GM12878 (cell line): ENCODE results near the gene PITX1. TPM values are rescaled to one million over a fixed set of nuclear protein-coding genes. Genes with fewer than 3 reads are reported as not detected.

Source experiments
- ATAC-seq: fragments of 200-7000 bp; cut with Tn5 transposase; 3 replicates; pipeline ENCODE4 v1.9.1; 2020; ENCODE audit warnings: mild to moderate bottlenecking, moderate library complexity
- BruUV-seq: library from RNA; stranded (reverse); fragments of 400-500 nt; replicated peaks from 2 replicates; lab custom pipeline; 2021; lab: Mats Ljungman, UMichigan
- CTCF ChIA-PET: fragments of 300-600 bp; sonication (Branson Sonifier 250); formaldehyde crosslinking; extraction: SDS; loops from one replicate; lab custom pipeline; 2021; ENCODE audit warnings: inconsistent platforms; lab: Yijun Ruan, JAX
- POLR2A ChIA-PET: fragments of 350-600 bp; formaldehyde crosslinking; extraction: SDS; loops from one replicate; lab custom pipeline; 2021; ENCODE audit warnings: inconsistent platforms; lab: Charles Lee
- RAD21 ChIA-PET: fragments of 300-600 bp; sonication (Branson Sonifier 250); formaldehyde crosslinking; loops from one replicate; lab custom pipeline; 2023; ENCODE audit warnings: antibody characterized with exemption; ENCODE audit not compliant: unreplicated experiment; lab: Charles Lee
- SMC1A ChIA-PET: fragments of 300-600 bp; sonication (Branson Sonifier 250); formaldehyde crosslinking; loops from one replicate; lab custom pipeline; 2023; ENCODE audit not compliant: unreplicated experiment, uncharacterized antibody; lab: Charles Lee
- DNase-seq: peaks from one replicate; pipeline ENCODE4 v3.0.0-alpha.2; 2011; ENCODE audit warnings: low read depth, low spot score
- FAIRE-seq: peaks from 3 replicates; lab custom pipeline; 2011; peaks lifted over from hg19 to GRCh38; lab: Jason Lieb, UNC
- H2AFZ ChIP-seq: 2 replicates; pipeline ENCODE4 v1.6.0; 2011; ENCODE audit warnings: low read depth, low read length, control low read depth; ENCODE audit not compliant: control insufficient read depth
- H3K27ac ChIP-seq: 2 replicates; pipeline ENCODE4 v1.5.1; 2011; ENCODE audit warnings: control low read depth; ENCODE audit not compliant: control insufficient read depth, insufficient read depth
- H3K27me3 ChIP-seq, 2 experiments: replicated peaks in 1 of 2; 2 replicates each; pipeline versions ENCODE4 v1.6.0 to v1.6.1; 2011; ENCODE audit warnings: low read length in 1 of 2; ENCODE audit not compliant: control insufficient read depth in 2 of 2, insufficient read depth in 2 of 2
- H3K36me3 ChIP-seq, 2 experiments: 2 replicates each; pipeline ENCODE4 v1.5.1; 2011; ENCODE audit warnings: low read length in 1 of 2; ENCODE audit not compliant: control insufficient read depth in 2 of 2, insufficient read depth in 2 of 2
- H3K4me1 ChIP-seq: 2 replicates; pipeline ENCODE4 v1.6.1; 2011; ENCODE audit warnings: mild to moderate bottlenecking, low read length, moderate library complexity, mixed read lengths; ENCODE audit not compliant: control insufficient read depth, insufficient read depth
- H3K4me2 ChIP-seq: 2 replicates; pipeline ENCODE4 v1.6.0; 2011; ENCODE audit warnings: control low read depth; ENCODE audit not compliant: control insufficient read depth, insufficient read depth
- H3K4me3 ChIP-seq: fragments of 200-600 bp; sonication (generic); 2 replicates; pipeline ENCODE4 v1.5.1; 2016
- H3K79me2 ChIP-seq: 2 replicates; pipeline ENCODE4 v1.6.0; 2011; ENCODE audit warnings: low read length; ENCODE audit not compliant: control insufficient read depth, insufficient read depth
- H3K9ac ChIP-seq: 2 replicates; pipeline ENCODE4 v1.8.0; 2011; ENCODE audit warnings: low read length, control low read depth, mixed read lengths; ENCODE audit not compliant: control insufficient read depth, insufficient read depth
- H3K9me3 ChIP-seq: replicated peaks from 3 replicates; pipeline ENCODE4 v1.5.1; 2011; ENCODE audit warnings: mild to moderate bottlenecking, low read length; ENCODE audit not compliant: control insufficient read depth, insufficient read depth
- H4K20me1 ChIP-seq: 2 replicates; pipeline ENCODE4 v1.6.0; 2011; ENCODE audit not compliant: control insufficient read depth, insufficient read depth
- ATF3 ChIP-seq: IDR thresholded peaks from 2 replicates; pipeline ENCODE4 v1.6.1; 2011; ENCODE audit warnings: low read depth, mild to moderate bottlenecking, low read length, moderate library complexity, borderline replicate concordance; ENCODE audit errors: extremely low read depth
- BACH1 ChIP-seq: fragments of 450-650 bp; IDR thresholded peaks from 2 replicates; pipeline ENCODE4 v1.6.1; 2017; ENCODE audit warnings: mild to moderate bottlenecking, borderline replicate concordance
- E2F8 ChIP-seq: fragments of 450-650 bp; IDR thresholded peaks from 2 replicates; pipeline ENCODE4 v1.6.1; 2018; ENCODE audit warnings: mild to moderate bottlenecking, low read depth, moderate library complexity; ENCODE audit not compliant: partially characterized antibody
- EZH2 ChIP-seq: IDR thresholded peaks from 2 replicates; pipeline ENCODE4 v1.6.1; 2012; ENCODE audit warnings: low read depth, mild to moderate bottlenecking, control low read depth, inconsistent platforms, low read length, borderline replicate concordance; ENCODE audit not compliant: control insufficient read depth
- HCFC1 ChIP-seq: fragments of 150-350 bp; IDR thresholded peaks from 2 replicates; pipeline ENCODE4 v1.6.1; 2014; ENCODE audit warnings: low read length
- IKZF2 ChIP-seq, 2 experiments: fragments of 450-650 bp; IDR thresholded peaks; 2 replicates each; pipeline ENCODE4 v1.6.1; 2017; ENCODE audit warnings: mild to moderate bottlenecking in 2 of 2, moderate library complexity in 2 of 2
- IRF5 ChIP-seq: fragments of 450-650 bp; IDR thresholded peaks from 2 replicates; pipeline ENCODE4 v1.6.1; 2017; ENCODE audit warnings: borderline replicate concordance
- MYB ChIP-seq: fragments of 150-350 bp; IDR thresholded peaks from 2 replicates; pipeline ENCODE4 v1.6.1; 2014; ENCODE audit warnings: mild to moderate bottlenecking, low read depth, low read length, borderline replicate concordance
- MYC ChIP-seq: IDR thresholded peaks from 2 replicates; pipeline ENCODE4 v1.6.1; 2011; ENCODE audit warnings: mild to moderate bottlenecking, low read length, moderate library complexity, inconsistent platforms; ENCODE audit not compliant: insufficient read depth, insufficient replicate concordance, insufficient read length, severe bottlenecking
- NFXL1 ChIP-seq: fragments of 450-650 bp; IDR thresholded peaks from 2 replicates; pipeline ENCODE4 v1.6.1; 2017; ENCODE audit warnings: antibody characterized with exemption, mild to moderate bottlenecking, borderline replicate concordance
- NFYA ChIP-seq: IDR thresholded peaks from 2 replicates; pipeline ENCODE4 v1.6.1; 2011; ENCODE audit warnings: low read depth, mild to moderate bottlenecking, low read length, improper control_type of control experiment, borderline replicate concordance
- NR2C2 ChIP-seq: IDR thresholded peaks from 2 replicates; pipeline ENCODE4 v1.6.1; 2011; ENCODE audit warnings: borderline replicate concordance, low read depth; ENCODE audit not compliant: control insufficient read depth, insufficient read length
- POLR2AphosphoS2 ChIP-seq: IDR thresholded peaks from 2 replicates; pipeline ENCODE4 v1.6.1; 2011; ENCODE audit warnings: low read depth, mild to moderate bottlenecking, low read length, improper control_type of control experiment, moderate library complexity
- SIX5 ChIP-seq: IDR thresholded peaks from 2 replicates; pipeline ENCODE4 v1.6.1; 2011; ENCODE audit warnings: mild to moderate bottlenecking, low read depth, low read length, moderate library complexity; ENCODE audit not compliant: severe bottlenecking
- SREBF1 ChIP-seq: IDR thresholded peaks from 2 replicates; pipeline ENCODE4 v1.6.1; 2012; ENCODE audit warnings: mild to moderate bottlenecking, low read length
- YBX1 ChIP-seq: fragments of 450-650 bp; IDR thresholded peaks from 2 replicates; pipeline ENCODE4 v1.6.1; 2016; ENCODE audit warnings: antibody characterized with exemption
- ZBTB33 ChIP-seq: fragments of 450-650 bp; IDR thresholded peaks from 2 replicates; pipeline ENCODE4 v1.6.1; 2017; ENCODE audit warnings: mild to moderate bottlenecking
- WGBS: methylation state at CpG from one replicate; pipeline ENCODE4 v1.1.6; 2016; ENCODE audit warnings: low lambda C conversion rate; ENCODE audit not compliant: insufficient replicate concordance, insufficient coverage; ENCODE audit errors: missing lambda C conversion rate; 5-methylcytosine and 5-hydroxymethylcytosine counted together
- in situ Hi-C: fragments of 300-500 bp; cut with MboI; formaldehyde crosslinking; loops from 9 replicates; pipeline ENCODE4 v1.14.3; 2018; ENCODE audit warnings: mixed read lengths
- intact Hi-C: fragments of 100-400 bp; cut with micrococcal nuclease; formaldehyde crosslinking; loops from one replicate; pipeline ENCODE4 v1.14.2; 2022; ENCODE audit not compliant: unreplicated experiment
- polyA plus RNA-seq, 11 experiments: library from polyadenylated mRNA; depleted of rRNA in 4 of 11; unstranded in 6 of 11; stranded (reverse) in 5 of 11; fragments of >200 nt; fragmentation: Nextera tagmentation in 4 of 11; fragmentation: Illumina TruSeq in 1 of 11; extraction: Ambion mirVana in 4 of 11; extraction: Trizol in 1 of 11; gene quantifications; 1 replicate in 1 of 11; 2 replicates in 10 of 11; pipeline versions ENCODE4 v1.2.1 to v1.2.3, GENCODE V29; 2011 to 2016; ENCODE audit warnings: inconsistent platforms in 2 of 11, missing spikeins in 2 of 11, low read depth in 1 of 11
- total RNA-seq, 4 experiments: library from RNA; depleted of rRNA in 3 of 4; stranded (reverse); fragments of >200 nt in 3 of 4; fragmentation: Illumina TruSeq in 1 of 4; extraction: Trizol in 1 of 4; gene quantifications; 2 replicates each; pipeline versions ENCODE4 v1.2.1 to v1.2.3, GENCODE V29; 2013 to 2021

Gene PITX1
- total and polyA plus RNA-seq, 10 of the 15 experiments (the other 5 are each of a cell fraction or from before 2014, with no cell fraction given): 0.16 to 1.1 (median 0.68) TPM; not detected in 5

- ChIA-PET SMC1A (no interaction called here), CTCF (no interaction called here), RAD21 (no interaction called here), POLR2A (no interaction called here)
- Histone ChIP-seq H3K4me1 (no peaks in the 10 kb centered on the region), H3K9ac (no peak overlapping the region), H3K9me3 (peaks cover 6% of the 10 kb centered on the region; the same call in 2 of the 3 replicates), H3K27ac (no peak overlapping the region), H2AFZ (no peak overlapping the region), H3K79me2 (no peaks in the 10 kb centered on the region), H4K20me1 (no peaks in the 10 kb centered on the region), H3K27me3 (peaks cover 20 to 25% of the 10 kb centered on the region in 2 experiments), H3K36me3 (no peaks in the 10 kb centered on the region), H3K4me3 (no peak overlapping the region), H3K4me2 (no peak overlapping the region)
- ATAC-seq (no peak), DNase-seq (no peak), FAIRE-seq (no peak)
- no TSS peak for BruUV-seq
- 64% methylated on average over 53 of the region's 62 CpGs for WGBS
- intact Hi-C loops: no loop called here
- in situ Hi-C loops: no loop called here
- TF ChIP-seq YBX1: no peak
- TF ChIP-seq ATF3: no peak
- TF ChIP-seq IRF5: no peak
- no peak for TF ChIP-seq E2F8
- no peak for TF ChIP-seq MYB
- TF ChIP-seq NFYA: no peak
- TF ChIP-seq IKZF2 (IDR thresholded peaks at IDR 0.05): no peak
- TF ChIP-seq SIX5: no peak
- no peak for TF ChIP-seq ZBTB33
- no peak for TF ChIP-seq EZH2
- TF ChIP-seq MYC: no peak
- no peak for TF ChIP-seq NR2C2
- TF ChIP-seq NFXL1: no peak
- no peak for TF ChIP-seq HCFC1
- no peak for TF ChIP-seq SREBF1
- no peak for TF ChIP-seq BACH1
- TF ChIP-seq POLR2AphosphoS2: no peak
Measured at GRCh38 chr5:135028791-135029476, 5.1 kb downstream of the PITX1 start.
